ENCODE results near the gene MEOX1.
A peak's percentile ranks its signal among the peaks of the same experiment; 100 is the strongest.

MEOX1 gene

DNA sequence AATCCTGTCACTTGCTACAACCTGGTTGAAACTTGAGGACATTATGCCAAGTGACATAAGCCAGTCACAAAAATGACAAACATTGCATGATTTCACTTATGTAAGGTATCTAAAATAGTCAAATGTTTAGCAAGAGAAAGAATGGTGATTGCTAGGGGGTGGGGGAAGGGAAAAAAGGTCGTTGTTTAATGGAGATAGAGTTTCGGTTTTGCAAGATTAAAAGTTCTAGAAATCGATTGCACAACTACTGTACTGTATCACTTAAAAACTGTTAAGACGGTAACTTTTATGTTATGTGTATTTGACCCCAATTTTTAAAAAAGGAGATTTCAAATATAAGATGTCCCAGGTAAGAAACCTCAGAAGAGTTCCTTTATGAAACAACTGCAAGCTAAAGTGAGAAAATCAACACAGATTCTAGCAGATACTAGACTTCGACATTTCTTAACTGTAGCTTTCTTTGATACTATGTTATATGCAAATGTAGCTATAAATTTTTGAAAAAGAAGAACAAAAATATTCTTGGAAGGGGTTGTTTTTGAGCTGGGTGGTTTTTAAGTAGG is 5.9 kb downstream of the MEOX1 start:
- no peak for DNase-seq (ENCODE audit: low read depth)

DNA sequence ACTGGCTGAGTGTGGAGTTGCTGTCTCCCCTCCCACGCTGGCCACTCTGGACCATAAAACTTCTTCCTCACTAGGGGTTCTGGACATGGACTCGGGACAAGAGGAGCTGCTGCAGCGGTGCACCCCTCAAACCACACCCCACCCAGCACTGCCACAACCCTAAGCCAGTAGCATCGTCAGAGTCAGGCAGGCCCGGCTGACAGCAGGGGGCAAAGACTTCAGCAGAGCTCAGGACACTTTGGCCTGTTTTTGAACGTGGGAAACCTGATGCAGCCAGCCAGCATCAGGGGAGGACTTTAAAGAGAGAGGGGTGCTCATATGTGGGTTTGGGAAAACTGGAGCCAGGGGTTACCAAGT is 9.6 kb downstream of the MEOX1 start:
- no peak for DNase-seq (ENCODE audit: low read depth)

DNA sequence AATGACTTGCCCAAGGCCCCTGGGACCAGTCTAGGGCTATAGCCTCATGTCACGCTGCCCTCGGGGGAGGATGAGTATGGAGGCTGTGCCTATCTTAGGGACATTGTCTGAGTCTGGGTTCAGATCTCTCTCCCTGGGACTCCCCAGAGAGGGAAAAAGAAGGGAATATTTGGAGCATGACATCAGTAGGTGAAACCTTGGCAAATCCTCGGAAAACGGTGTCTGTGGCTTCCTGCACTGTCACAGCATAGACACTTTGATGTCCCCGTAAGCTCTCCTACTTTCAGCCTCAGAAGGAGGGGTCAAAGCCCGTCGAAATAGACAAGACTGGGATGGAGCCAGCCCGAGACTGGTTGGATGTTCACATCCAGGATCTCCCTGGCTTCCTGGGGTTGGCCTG is 11.3 kb downstream of the MEOX1 start:
- no peak for DNase-seq (ENCODE audit: low read depth)

DNA sequence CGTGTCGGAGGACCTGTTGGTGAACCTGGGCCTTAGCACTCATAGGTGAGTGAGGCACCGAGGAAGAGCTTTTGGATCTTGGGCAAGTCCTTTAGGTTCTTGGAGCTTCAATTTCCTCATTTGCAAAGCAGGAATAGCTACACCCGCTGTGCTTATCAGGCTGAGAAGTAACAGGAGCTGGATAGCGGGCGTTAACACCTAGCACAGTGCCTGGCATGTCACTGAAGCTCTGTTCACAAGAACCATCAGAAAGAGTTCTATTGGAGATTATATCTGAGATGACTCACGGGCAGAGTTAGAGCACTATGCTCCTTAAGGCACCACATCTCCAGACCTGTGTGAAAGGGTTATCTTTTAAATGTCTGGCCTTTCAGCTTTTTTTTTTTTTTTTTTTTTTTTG is 12.8 kb downstream of the MEOX1 start:
- DNase-seq (ENCODE audit: low read depth), result no peak

DNA sequence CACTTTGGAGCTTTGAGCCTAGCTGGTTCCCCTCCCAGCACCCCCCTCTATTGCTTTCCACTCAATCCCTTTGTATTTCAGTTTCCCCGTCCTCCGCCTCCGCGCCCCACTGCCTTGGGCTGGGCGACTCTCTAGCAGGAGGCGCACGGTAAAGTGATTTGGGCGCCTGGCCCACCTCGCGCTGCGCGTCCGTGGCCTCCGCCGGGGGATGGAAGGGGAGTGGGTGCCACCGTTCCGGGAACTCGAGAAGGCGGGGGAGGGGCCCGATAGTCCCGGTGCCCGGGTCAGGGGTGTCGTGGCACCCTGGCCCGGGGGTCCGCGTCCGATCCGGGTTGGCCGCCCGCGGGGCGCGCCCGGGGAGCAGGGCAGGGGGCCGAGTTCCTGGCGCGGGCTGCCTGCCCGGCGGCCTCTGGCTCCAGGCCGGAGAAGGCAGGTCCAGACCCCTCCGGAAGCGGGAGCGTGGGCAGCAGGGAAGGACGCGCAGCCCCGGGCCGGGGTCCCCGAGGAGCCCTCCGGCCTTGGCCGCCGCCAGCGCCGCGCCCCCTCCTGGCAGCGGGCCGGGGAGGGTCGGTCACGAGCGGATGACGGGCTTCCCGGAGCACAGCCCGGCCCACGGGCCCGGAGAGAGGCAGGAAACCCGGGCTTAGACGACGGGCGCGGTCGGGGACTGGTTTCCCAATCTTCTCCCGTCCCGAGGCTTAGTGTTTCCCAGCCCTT is 15.8 kb downstream of the MEOX1 start:
- DNase-seq (ENCODE audit: low read depth), result peak; percentile 46

DNA sequence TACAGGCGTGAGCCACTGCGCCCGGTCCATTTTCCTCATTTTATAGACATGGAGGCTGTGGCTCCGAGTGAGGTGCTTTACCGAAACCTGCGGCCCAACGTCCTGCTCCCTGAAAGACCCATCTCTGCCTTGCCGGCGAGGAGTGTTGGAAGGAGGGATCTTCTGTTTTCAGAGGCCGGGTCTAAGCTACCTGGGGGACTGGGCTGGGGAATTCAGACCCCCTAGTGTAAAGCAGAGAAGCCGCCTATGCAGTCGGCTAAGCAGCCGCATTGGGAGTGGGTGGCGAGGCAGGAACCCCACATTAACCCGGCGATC is 16.3 kb downstream of the MEOX1 start:
- DNase-seq (ENCODE audit: low read depth), result no peak

DNA sequence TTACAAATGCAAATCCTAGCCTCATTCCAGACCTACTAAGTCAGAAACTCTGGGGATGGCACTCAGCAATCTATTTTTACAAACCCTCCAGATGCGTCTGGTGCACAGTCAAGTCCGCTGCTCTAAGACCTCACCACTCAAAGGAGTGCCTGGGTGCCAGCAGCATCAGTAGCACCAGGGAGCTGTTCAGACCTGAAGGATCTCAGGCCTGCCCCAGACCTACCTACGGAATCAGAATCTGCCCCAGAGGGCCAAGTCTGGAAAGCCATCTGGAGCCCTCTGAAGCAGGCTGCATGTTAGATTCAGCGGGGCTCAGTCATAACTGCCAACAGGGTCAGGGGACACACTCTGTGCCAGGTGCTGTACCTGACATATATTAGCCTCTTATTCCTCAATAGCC is 17.6 kb downstream of the MEOX1 start:
- DNase-seq (ENCODE audit: low read depth), result no peak

DNA sequence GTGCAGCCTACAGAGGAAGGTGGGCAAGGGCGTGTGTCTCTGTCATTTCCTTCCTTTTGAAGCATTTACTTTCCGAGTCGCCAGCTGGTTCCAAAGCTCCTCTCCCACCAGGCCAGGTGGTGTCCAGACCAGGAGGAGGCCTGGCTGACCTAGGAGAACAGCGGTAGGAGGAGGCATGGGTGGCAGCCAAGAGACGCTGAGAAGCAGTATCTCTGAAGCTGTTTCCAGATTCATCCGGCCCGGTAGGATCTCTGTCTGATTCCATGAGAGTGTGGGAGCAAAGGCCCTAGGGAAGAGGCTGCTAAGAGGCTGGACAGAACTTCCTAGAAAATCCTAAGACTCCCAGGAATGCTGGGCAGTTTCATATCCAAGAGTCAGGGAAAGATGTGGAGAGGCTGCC is 20.3 kb downstream of the MEOX1 start:
- peak; percentile 50 for DNase-seq (ENCODE audit: low read depth)

DNA sequence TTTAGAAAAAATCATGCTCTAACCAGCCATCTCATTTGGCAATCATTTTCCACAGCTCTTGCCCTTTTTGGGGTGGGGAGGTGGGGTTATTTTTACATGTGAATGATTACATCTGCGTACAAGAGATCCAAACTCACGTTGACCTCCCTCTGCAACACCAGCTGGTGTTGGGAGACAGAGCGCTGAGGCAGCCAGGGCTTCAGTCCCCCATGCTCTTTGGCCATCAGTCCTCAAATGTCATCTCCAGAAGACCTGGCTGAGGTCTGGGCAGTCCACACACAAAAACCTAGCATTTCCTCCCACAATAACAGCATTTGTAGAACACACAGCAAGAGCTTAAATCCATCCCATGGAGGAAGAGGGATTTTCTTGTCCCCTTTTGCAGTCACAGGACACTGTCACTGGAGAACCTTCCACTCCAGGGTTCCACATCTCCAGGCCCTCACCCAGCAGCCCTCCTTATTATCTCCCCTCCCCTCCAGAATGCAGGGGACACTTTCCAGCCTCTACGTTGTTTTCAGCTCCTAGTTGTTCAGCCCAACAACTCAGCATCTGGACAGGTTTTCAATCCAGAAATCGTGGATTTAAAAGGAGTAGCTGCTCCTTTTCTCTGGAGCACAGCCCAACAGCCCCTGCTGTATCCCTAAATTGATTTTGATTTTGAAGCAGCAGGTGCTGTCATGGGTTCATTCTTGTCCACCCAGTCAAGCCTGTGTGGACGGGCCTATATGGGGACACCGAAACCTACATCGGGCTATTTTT is 21.1 kb downstream of the MEOX1 start:
- DNase-seq (ENCODE audit: low read depth), result no peak

DNA sequence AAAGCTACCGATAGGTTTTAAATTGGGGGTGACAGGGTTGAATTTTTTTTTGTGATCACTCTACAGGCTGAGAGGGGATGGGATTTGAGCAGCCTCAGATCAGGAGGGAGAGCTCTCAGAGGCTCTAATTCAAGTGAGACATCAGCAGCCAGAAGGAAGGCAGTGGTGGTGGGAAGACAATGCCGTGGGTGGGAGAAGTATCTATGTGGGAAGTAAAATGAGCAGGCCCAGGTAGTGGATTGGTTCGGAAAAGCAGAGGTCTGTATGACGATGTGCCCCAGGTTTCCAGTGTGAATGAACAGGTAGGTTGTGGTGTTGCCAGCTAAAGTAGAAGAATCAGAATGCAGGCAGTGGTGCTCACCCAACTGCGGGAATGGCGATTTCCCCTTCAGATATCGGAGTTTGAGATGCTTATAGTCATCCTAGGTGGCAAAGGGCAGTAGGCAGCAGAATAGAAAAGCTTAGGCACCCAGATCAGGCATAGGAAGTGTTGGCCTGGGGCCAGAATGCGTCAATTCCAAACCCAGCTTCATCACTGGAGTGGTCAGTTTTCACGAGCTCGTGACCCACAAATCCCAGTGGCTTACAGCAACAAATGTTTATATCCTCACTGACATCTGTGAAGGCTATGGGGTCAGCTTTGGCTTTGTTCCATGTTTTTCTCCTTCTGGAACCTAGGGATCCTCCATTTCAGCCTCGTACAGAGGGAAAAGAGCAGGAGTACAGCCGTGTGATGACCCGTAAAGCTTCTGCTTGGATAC is 24.0 kb downstream of the MEOX1 start:
- DNase-seq (ENCODE audit: low read depth), result no peak

DNA sequence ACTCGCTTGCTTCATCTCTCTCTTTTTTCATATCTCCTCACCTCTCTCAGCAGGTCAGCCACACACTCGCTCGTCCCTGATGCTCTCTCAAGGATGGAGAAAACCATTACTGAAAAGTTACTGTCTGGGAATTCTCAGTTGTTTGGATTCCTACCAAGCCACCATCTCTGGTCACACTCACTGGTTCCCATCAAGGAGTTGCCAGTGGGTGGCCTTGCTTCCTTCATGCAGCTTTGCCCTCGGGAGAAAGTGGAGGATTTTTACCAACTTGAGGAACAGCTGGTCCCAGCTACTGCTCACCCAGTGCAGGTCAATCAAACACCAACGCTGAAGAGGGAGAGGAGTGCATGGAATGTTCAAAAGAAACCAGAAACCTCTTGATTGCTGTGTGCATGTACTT is 25.3 kb downstream of the MEOX1 start:
- no peak for DNase-seq (ENCODE audit: low read depth)

DNA sequence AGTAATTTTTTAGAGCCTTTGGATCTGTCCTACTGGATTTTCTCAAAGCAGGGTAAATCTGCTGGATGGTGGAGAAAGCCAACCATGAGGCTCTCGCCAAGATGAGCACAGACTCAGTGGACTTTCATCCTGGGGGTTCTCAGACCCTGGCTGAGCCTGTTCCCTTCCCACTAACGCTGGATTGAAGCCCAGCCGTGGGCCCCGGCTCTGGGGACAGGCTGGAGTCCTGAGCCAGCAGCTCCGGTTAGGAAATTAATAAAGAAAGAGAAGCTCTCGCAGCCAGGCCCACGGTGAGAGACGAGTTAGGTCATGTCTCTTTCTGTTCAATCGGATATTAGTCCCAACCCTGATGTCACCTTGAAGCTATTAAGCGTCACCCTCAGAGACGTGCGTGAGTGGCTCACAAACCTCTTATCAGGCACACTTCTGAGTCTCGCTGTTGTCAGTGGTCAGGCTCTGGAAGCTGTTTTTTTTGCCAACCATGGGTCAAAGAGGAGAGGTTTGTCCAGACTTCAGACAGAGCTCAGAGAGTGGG is 27.1 kb downstream of the MEOX1 start:
- DNase-seq (ENCODE audit: low read depth), result no peak

DNA sequence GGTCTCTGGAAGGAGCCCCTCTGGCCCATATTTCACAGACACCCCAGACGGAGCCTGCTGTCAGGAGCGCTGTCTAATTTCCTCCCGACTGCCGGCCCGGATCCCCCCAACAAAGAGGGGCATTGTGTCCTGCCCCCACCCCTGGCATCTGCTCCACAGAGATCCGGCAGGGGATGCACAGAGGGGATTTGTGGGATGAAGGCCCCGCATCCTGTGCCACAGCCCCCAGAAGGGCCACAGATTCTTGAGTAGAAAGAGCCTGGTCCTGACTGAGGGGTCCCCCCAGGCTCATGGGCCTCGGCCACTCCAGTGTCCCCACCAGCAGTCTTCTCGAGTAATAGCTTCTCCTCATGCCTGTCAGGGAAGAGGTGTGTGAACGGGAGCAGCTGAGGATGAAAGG is 29.5 kb downstream of the MEOX1 start:
- no peak for DNase-seq (ENCODE audit: low read depth)

DNA sequence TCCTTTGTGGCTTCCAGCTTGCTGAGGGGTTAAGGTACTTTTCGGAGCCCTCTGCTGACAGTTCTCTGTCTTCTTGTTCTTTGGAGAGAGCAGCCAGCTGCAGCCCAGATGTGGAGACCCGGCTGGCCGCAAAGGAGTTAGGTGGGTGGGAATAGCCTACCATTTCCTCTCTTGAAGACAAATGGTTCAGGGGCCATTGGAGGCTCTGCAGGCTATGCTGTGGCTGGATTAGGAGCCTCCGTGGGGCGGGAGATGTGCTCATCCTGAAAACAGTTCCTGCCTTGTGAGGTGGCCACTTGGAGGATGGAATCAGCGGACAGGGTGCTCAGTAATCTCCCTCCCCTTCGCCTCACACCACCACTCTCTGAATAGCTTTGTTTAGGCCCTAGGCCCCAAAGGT is 30.3 kb downstream of the MEOX1 start:
- no peak for DNase-seq (ENCODE audit: low read depth)

DNA sequence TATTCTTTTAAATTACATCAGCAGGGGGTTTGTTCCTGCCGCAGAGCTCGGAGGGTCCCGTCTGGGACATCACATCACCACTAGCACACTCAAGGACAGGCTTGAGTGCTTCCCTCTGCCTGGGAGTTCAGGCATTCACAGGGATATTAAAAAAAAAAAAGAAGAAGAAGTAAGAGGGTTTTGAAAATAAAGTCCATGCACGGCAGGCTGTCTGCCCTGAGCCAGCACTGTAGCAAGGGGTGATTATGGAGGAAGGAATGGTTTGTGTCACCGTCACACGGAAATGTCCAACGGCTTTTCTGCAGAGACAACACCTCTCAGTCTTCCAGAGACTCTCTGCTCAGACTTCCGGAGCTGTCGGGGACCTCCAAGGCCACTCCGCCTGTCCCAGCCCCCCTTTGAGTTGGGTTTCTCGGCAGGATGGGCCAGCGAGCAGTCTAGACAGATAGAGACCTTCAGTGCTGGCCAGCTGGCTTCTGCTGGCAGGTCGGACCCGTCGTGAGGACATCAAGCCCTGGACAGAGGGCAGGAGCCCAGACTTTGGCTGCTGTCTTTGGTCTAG is 33.6 kb downstream of the MEOX1 start:
- DNase-seq (ENCODE audit: low read depth), result peak; percentile 21

DNA sequence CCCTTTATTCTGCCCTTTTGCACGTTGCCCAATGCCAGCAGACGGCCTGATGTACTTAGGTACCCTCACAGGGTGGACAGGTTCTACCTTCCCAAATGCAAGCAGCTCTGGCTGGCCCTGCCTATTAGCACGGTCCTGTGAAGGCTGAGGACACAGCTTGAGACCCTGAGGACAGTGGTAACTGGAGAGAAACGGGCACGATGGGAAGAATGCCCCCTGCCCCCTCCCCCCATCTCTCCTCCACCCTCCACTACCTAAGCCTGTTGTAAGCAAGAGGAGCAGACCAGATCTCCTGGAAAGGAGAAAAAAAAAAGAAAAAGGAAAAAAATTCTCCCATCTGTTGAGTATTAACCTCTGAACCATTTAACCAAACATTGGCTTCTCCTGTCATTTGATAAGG is 34.1 kb downstream of the MEOX1 start:
- no peak for DNase-seq (ENCODE audit: low read depth)

DNA sequence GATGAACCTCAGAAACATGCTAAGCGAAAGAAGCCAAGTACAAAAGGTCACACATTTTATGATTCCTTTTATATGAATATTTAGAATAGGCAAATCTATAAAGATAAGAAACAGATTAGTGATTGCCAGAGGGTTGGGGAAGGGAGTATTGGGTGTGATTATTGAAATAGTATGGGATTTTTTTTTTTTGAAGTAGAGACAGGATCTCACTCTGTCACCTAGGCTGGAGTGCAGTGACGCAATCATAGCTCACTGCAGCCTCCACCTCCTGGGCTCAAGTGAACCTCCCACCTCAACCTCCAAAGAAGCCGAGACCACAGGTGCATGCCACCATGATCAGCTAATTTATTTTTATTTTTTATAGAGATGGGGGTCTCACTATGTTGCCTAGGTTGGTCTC is 35.7 kb downstream of the MEOX1 start:
- no peak for DNase-seq (ENCODE audit: low read depth)

DNA sequence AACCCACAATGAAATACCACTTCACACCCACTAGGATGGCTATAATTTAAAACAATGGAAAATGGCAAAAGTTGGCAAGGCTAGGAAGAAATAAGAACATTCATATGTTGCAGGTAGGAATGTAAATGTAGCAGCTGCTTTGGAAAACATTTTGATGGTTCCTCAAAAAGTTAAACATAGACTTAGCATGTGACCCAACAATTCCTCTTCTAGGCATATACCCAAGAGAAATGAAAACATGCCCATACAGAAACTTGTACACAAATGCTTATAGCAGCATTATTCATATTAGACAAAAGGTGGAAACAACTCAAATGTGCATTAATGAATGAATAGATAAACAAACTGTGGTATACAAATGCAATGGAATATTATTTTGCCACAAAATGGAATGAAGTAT is 36.1 kb downstream of the MEOX1 start:
- DNase-seq (ENCODE audit: low read depth), result no peak

DNA sequence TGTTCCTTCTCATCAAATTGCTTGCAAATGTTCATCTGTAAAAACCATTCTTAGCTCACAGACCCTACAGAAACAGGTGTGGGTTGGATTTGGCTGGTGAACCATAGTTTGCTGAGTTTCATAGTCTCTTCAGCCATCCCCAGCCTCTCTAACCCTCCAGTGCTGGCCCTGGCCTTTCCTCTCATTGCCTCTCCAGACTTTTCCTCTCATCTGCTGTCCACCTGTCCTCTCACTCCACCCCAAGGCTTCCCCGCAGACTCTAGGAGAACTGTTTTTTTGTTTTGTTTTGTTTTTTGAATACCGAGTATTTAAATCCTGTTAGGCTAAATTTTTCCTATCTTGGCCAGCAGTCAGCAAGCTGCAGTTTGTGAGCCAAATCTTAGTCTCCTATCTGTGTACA is 41.1 kb downstream of the MEOX1 start:
- no peak for DNase-seq (ENCODE audit: low read depth)

DNA sequence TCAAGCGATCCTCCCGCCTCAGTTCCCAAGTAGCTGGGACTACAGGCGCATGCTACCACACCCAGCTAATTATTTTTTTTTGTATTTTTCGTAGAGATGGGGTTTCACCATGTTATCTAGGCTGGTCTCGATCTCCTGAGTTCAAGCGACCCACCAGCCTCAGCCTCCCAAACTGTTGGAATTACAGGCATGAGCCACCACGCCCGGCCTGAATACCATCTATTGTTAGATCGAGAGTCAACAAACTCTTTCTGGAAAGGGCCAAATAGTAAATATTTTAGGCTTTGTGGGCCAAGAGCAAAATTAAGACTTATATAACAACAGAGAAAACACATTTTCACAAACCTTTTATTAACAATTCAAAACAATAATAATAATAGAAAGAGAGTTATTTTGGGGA is 41.6 kb downstream of the MEOX1 start:
- no peak for DNase-seq (ENCODE audit: low read depth)

DNA sequence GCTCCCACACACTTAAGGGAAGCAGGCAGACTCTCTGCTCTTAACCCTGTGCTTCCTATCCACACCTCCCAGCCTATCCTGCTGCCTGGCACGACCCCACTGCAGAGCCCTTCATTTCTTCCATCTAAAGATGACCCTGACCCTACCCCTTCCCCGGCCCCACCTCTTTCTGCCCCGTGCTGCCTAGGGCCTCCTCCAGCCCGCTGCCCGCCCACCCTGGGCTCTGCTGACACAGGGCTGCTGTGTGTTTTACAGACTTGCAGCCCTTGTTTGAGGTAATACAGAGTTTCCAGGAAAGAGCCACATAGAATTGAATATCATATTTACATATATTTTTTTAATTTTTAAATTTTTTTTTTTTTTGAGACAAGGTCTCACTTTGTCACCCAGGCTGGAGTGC is 42.0 kb downstream of the MEOX1 start:
- no peak for DNase-seq (ENCODE audit: low read depth)

DNA sequence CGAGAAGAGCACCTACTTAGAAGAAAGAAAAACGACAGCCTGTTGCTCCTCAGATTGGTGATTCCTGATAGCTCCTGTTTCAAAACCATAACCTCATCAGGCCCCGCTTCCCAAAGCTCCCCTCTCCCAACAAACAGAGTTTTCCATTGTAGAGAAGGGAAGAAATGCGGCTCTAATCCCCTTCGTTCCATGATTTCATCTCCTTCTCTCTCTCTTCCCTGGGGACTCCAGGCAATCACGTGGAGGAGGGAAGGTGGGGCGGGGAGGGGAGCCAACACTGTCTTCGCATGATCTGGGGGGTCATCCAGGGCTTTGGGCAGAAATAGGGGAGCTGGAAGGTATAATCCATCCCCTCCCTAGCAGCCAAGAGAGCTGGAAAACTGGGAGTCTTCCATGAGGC is 43.4 kb downstream of the MEOX1 start:
- DNase-seq (ENCODE audit: low read depth), result no peak

DNA sequence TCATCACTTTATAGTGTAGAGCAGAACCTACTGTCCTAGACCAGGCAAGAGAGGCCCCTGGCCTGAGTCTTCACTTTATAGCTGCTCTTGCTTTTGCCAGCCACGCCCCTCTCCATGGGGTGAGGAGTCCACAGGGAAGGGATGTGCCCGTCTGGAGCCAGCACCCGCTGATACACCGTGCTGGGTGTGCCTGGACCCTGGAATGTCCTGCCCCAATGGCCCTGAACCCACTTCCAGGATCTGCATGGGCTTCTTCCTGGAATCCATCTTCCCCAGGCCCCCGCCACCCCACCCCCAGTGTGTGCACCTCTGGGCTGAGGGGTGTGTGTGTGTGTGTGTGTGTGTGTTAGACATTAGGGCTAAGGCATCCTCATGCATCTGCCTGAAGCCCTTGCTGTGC is 44.9 kb downstream of the MEOX1 start:
- no peak for DNase-seq (ENCODE audit: low read depth)

All from EH (cell line).